Upper lobe of left lung (tissue), 6 donors: ENCODE results near the gene ASB15. TPM values are rescaled to one million over a fixed set of nuclear protein-coding genes. Genes with fewer than 3 reads are reported as not detected.

Experiments used
- total RNA-seq, 6 donors: library from RNA; depleted of rRNA in 4 of 6; stranded (reverse); fragments of >200 nt in 4 of 6; gene quantifications; one replicate each; pipeline versions ENCODE4 v1.1.0 to v1.2.1, GENCODE V29; 2016 to 2021
- donor health status: DM: no; HTN: no; CAD: no; lungs with moderate emphysema.
- donor health status: DM: no; HTN: yes; CAD: no; lungs with severe emphysema.

The ASB15 gene
- total RNA-seq, 6 donors from 2014 or later = not detected

Other genes starting within 250 kb of the ASB15 start
- 10 to 100 TPM in 1 of 6 donors, 1 to 10 TPM in 3, under 1 TPM in 2; 0.66 to 19.7 (median 2.0) TPM for gene IQUB, start 67.2 kb upstream of the ASB15 start, total RNA-seq
- gene NDUFA5, start 44.0 kb upstream of the ASB15 start, total RNA-seq = 10 to 100 TPM; 11.5 to 65.8 (median 43.0) TPM
- gene LMOD2, start 54.0 kb downstream of the ASB15 start, total RNA-seq = not detected
- 10 to 100 TPM; 24.1 to 62.2 (median 31.3) TPM for gene WASL, start 147.2 kb downstream of the ASB15 start, total RNA-seq
- gene HYAL4, start 243.3 kb downstream of the ASB15 start, total RNA-seq = not detected